HS-5 (cell line): ENCODE measurements around the gene GLB1L3.
"Not testable (repeated sequence)": the region's sequence is repeated elsewhere in the genome, so short reads cannot be mapped to it uniquely, and the experiment has no call there.

Source experiments
- DNase-seq: peaks from one replicate; pipeline ENCODE4 v3.0.0-alpha.2; 2012; ENCODE audit warnings: low read depth

The GLB1L3 gene

DNA sequence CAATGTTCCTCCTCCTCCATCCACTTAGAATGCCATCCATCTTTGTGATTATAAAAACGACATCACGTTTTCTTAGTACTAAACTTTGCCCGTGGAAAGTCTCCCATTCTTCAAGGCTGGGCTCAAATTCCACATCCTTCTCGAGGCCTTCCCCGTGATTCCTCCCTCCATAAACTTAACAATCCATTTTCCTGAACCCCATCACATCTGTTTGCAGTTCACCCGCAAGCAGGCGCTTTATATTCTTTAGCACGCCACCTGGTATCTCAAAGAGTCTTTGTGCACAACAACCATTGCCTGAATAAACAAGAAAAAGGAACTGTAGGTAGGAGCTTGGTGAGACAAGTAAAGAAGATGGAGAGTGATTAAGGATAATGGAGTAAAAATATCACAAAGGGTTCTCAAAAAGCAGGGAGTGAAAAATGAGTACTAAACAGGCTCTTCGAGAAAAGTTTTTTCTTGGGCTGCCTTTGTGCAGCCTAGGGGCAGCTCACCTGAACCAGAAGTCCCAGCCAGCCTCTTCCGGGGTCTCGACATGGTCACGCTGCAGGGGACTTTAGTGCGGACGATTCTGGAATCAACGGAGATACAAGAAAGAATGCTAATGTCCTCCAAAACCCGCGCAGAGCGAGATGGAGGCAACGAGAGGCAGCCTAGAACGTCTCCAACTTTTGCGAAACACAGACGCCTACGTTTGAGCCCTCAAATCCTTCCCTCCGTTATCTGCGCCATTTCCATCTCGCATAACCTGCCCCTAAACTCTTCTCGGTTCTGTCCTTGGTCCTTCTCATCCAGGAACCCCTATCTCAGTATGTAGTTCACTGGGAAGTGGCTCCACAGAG lies 23.6 kb upstream of the GLB1L3 start:
- DNase-seq, result no peak

GRCh38 chr11:134253188-134253993 lies 22.8 kb upstream of the GLB1L3 start, which contains the start of the genes ACAD8 and THYN1:
TSS of gene ACAD8 (plus strand) at chr11:134253568. CDS start at chr11:134253601, 33 bp downstream.
TSS of gene THYN1 (minus strand) at chr11:134253352. CDS start at chr11:134252882, 470 bp downstream.
- DNase-seq, result peak; percentile 86

DNA sequence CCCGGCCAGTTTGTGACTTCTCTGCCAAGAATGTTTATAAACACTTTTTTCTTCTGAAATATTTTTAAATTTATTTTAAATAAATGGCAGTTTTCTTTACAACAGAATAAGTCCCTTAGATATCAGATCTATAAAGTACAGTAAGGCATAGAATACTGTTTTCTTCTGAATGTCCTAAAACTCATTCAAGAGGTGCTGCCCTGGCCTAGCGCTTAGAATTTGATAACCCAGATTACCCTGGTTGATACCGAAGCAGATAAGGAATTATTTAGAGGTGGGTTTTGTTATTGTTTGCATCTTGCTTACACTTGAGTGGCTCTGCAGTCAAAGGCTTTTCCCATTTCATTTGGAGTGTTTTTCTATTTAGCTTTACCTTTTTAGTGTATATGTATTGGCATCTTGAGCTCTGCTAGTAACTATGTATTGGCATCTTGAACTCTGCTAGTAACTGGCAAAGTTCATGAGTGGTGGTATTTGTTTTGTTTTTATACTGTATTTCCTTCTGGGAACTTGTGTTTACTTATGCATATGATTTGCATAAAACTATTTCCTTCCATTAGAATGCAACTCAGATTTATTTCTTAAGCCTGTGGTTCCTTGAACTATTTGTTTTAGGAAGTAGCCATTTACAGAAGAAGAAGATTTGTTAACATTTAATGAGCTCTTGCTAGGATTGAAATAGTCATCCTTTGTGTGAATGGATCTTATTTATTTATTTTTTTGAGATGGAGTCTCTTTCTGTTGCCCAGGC lies 21.6 kb upstream of the GLB1L3 start:
- DNase-seq, result no peak

DNA sequence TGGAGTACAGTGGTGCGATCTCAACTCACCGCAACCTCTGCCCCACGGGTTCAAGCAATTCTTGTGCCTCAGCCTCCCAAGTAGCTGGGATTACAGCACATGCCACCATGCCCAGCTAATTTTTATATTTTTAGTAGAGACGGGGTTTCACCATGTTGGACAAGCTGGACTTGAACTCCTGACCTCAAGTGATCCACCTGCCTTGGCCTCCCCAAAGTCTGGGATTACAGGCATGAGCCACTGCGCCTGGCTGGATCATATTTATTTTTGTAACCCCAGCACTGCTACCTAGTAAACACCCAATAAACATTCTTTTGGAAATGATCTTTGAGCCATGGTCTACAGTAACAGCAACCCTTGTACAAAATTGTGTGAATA lies 21.0 kb upstream of the GLB1L3 start:
- not testable (repeated sequence) for DNase-seq

- DNase-seq, result no peak
Observed at GRCh38 chr11:134257101-134257500, 19.1 kb upstream of the GLB1L3 start.

GRCh38 chr11:134258577-134258976 lies 17.6 kb upstream of the GLB1L3 start:
- DNase-seq, result no peak

DNA sequence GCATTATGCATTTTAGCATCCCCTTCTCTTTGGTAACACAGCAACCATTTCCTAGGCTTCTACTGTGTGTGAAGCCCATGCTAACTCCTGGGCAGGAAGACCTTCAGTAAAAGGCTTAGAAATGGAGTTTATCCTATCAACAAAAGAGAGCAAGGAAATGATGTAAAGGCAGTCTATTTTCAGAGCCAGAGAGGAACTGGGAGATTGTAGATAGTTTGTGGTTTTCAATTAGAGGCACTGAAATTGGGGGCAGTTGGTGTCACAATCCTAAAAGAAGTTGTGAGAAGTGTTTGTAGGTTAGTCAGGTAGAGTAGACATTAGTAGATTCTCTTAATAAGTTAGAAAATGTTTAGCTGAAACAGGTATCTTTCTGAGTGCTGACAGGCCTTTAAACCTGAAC lies 15.7 kb upstream of the GLB1L3 start:
- DNase-seq, result no peak

- DNase-seq, result no peak
Observed at GRCh38 chr11:134260983-134261382, 15.2 kb upstream of the GLB1L3 start.

DNA sequence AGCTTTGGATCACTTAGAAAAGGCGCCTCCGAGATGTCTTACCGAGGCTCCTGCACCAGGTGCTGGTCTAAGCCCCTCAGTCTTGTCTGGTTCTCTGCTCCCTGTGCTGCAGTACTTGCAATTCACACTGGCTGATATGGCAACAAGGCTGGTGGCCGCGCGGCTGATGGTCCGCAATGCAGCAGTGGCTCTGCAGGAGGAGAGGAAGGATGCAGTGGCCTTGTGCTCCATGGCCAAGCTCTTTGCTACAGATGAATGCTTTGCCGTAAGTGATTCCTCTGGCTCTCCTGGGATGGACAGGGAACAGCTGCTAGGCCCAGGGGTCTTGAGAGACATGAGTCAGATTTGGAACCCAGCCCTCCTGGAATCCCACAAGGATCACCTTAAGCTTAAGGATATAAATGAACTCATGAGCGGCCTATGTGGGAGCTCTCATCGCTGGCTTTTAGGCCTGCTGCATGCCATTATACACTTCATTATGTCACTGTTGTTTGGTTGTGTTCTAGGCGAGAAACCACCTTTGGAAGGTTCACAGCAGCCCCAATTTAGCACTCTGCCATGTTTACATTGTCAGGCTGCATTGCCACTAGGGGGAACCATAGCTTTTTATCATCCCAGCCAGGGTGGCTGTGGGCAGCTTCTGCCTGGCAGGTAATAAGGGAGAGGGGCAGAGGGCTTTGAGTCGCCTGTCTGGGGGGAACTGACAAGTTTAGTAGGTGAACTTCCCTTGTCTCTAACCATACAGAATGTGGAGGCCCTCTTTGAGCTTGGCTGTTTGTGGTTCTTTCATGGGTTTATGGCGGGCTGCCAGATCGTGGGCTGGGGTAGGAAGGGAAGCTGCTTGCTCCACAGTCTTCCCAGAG lies 14.3 kb upstream of the GLB1L3 start:
- no peak for DNase-seq

- DNase-seq, result no peak
Observed at GRCh38 chr11:134264966-134265764, 11.0 kb upstream of the GLB1L3 start.

DNA sequence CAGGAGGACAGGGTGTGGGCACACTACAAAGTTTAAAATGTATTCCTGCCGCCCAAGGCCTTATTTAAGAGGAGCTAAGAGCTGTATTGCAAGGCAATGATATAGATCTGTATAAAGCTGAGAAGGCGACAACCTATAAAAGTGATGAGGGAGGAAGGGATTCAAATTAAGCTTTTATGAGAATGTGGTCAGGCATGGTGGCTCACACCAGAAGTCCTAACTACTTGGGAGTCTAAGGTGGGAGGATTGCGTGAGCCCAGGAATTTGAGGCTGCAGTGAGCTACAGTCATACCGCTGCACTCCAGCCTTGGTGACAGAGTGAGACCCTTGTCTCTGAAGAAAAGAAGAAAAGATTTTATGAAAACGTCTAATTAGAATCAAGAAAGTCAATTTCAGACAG lies 9.7 kb upstream of the GLB1L3 start:
- no peak for DNase-seq

GRCh38 chr11:134266841-134267251 lies 9.3 kb upstream of the GLB1L3 start:
- DNase-seq, result peak; percentile 73

DNA sequence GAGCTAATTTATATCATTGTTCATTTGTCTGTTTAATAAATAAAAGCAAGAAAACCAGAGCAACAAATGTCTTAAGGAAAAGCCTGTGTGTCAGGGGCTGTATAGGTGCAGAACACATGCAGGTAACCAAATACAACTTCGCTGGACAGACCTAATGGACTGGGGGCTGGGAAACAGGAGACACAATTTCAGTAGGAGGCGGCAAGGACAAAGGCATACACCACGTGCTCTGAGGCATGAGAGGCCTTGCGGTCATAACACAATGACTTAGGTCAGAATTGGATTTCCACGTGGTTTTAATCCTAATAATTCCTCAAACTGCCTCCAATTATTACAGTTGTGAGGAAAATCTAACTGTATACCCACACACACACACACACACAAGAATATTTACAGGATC lies 8.7 kb upstream of the GLB1L3 start:
- DNase-seq, result no peak

GRCh38 chr11:134267966-134268365 lies 8.2 kb upstream of the GLB1L3 start:
- no peak for DNase-seq

DNA sequence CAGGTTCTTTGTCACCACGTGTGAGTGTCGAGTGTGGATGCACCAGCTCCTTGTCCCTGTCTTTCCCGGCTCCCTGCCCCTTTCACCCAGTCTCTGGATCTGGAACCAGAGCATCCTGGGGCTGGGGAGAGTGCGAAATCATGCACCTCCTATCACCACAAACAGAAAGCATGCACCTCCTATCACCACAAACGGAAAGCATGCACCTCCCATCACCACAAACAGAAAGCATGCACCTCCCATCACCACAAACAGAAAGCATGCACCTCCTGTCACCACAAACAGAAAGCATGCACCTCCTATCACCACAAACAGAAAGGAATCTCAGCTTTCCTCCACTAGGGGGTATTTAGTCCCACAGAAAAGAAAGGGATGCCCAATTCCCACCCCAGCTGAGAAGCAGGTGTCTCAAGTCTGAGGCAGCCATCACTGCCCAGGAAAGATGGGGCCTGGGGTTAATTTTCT lies 5.9 kb upstream of the GLB1L3 start:
- DNase-seq, result no peak

DNA sequence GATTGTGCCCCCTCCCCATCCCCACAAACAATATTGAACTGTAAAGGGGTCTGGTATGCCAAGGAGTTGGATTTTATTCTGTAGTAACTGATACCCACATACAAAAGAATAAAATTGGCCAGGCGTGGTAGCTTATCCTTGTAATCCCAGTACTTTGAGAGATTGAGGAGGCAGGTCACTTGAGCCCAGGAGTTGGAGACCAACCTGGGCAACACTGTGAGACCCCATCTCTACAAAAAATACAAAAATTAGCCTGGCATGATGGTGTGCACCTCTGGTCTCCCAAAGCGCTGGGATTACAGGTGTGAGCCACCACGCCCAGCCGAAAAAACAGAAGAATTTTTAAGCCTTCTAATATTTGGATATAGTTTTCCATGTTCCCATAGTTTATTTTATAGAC lies 4.2 kb upstream of the GLB1L3 start:
- DNase-seq, result no peak

DNA sequence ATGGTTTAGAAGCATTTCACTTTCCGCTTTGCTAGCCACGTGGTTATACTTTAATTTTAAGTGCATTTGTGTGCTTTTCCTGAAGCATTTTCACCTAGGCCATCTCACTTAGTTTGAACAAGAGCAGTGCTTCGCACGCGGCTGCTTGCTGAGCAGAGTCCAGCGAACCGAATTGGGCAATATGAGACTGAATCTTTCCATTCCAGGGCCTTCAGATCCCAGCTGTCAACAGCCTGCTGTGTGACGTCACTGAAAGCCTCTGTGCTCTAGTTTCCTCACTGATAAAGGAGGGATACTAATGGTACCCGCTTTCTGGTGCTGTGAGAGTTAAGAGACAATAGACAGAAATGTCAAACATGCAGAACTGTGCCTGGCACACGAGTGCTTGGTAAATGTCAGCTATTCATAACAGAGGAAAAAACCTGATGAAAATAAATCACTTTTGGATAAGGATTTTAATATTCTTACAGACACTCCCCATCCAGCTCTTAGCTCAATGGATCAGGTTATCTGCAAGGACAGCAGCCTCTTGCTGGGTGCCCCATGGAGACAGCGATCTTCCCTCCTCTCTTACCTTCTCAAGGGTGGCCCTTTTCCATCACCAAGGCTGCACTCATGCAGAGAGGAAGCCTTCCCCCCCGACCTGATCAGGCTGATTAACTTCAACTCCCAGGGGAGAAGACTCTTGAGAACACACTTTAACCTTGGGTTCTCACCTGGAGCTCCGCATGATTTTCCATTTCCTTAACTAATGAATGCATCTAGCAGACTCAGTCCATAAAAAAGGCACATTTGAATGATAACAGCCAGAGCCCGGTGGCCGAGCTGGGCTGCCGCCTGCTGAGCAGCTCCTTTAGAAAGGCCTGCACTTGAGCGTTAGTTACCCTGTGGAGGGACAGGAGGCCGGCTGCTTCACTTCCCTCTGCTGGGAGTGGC lies 3.5 kb upstream of the GLB1L3 start:
- DNase-seq, result no peak

DNA sequence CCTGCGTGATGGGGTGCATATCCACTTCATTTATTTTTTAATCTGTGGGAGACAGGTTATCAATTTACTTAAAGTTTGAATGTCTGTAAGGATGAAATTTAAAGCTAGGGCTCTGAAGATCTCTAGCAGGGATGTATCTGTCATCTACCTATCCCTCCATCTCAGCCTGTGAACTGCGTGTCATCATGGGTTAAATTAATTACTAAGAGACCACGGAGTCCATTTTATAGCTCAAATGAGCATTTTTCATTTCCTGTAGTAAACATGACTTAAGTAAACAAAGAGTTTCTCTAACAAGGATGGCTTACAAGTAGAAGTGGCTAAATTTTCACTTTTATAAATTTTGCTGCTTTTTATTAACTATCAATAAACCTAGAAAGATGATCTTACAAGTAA lies 2.9 kb upstream of the GLB1L3 start:
- no peak for DNase-seq

- no peak for DNase-seq
Observed at GRCh38 chr11:134275188-134275533, 1.0 kb upstream of the GLB1L3 start.
